Measurements from ENCODE around the gene ENOX2.

The ENOX2 gene

DNA sequence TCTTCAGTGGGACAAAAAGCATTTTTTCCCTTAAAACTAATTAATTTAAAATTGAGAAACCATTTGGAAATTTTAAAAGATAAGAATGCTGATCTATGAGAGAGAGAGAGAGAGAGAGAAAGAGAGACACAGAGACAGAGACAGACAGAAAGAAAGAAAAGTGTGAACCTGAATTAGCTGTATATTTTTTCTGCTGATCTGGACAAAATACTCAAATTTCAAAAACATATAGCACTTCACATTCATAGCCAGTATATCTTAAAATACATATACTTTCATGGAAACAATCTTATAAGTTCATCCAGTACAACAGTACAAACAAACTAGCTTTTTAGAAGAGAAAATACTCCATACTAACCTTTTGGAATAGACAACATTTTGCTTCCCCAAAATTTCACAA lies 18.4 kb downstream of the ENOX2 start:
- no peak for DNase-seq

DNA sequence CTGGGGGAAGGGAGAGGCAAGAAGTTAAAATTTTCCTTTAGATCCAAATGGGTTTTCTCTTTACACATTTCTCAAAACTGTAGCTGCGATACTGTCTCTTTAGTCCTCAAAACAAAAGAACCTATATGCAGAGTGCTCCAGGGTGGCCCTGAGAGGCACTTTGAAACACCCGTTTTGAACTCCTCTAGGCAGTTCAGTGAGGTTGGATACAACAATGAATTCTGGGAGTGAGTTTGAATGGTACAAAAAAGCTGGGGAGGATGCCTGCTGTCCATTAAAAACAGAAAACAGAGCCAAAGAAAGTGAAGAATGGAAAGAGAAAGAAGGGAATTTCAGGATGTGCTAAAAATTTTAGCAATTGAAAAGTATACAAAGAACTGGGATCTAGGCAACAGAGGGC lies 23.1 kb downstream of the ENOX2 start:
- no peak for DNase-seq

DNA sequence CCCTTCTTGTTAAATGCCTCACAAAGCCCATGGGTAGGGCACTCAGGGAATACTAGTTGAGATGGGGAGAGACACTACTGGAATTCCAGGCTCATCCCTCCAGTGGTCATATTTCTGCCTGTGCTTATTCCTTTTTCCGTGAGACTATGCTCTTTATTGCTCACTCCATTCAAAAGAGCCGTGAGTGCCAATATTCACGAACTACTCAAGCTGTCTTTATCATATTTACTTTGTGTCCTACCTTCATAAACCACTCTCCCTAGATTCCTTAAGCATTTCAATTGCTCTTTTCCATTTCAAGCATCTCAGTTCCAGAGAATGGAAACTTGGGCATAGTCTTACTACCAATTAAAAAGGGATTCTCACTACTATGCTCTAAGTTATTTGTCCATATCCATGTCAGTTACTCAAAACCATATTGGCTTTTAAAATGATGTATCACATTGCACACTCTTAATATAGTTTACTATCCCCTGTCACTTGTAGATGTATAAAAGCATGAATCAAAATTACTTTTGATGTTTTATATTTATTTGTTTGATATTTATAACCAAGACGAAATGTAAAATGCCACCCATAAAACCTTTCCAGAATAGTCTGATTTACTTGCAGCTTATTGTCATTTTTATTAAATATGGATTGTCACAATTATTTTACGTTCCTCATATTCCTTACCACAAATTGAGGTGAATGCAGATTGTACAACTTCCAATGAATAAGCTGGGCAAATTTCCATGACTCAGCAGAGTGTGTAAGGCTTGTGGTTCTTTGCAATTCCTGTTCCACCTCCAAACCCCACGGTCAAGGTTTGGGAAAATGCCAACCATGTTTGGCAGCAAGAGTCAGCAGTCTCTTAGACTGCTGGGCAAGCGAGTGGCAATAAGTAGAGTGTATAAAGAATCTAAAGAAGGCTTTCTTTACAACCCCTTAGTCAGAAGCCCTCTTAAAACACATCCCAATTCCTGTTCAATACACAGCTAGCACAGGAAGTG lies 24.4 kb downstream of the ENOX2 start:
- DNase-seq, result peak; percentile 91

DNA sequence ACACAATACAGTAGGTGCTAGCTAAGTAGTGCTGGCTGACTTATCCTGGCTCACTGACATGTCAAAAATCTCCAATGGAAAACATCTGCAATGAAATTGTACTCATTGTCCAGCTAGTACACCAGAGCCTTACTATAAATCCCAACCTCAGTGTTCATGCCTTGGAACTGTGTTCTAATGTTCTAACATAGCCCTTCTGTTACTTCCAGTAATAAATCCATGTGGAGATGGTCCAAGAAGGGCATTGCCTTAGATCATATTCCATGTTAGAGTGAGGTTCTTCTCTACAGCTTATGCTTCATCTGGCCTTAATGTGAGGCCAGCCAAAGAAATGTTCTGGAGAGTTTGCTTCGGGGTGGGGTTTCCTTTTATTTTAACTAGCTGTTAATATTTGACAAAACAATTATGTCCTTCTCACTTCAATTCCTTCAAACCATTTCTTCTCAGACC lies 25.1 kb downstream of the ENOX2 start:
- no peak for DNase-seq

DNA sequence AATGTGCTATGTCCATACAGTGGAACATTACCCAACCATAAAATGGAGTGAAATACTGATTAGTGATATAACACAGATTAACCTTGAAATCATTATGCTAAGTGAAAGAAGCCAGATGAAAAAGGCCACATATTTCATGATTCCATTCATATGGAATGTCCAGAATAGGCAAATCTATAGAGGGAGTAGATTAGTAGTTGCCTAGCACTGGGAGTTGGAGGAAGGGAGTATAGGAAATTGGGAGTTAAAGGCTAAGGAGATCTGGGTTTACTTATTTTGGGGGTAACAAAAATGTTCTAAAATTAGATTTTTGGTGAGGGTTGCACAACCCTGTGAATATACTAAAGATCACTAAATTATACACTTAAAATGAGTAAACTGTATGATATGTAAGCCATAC lies 26.8 kb downstream of the ENOX2 start:
- DNase-seq, result peak; percentile 50

DNA sequence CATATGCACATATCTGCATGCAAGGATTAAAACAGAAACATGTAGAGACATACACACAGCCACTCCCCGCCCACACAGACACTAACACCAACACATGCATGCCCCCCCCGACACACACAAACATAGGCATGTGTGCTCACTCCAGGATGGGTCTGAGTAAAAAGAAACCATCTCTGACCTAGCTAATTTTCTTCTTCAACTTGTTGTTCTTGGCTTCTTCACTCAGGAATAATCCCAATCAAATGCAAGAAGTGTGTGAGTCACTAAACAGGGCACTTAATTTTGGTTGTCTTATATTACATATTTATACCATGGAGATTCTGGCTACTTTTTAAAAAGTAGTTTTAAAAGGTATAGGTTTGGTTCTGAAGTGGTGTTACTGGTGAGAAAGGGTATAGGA lies 28.3 kb downstream of the ENOX2 start:
- peak; percentile 66 for DNase-seq

DNA sequence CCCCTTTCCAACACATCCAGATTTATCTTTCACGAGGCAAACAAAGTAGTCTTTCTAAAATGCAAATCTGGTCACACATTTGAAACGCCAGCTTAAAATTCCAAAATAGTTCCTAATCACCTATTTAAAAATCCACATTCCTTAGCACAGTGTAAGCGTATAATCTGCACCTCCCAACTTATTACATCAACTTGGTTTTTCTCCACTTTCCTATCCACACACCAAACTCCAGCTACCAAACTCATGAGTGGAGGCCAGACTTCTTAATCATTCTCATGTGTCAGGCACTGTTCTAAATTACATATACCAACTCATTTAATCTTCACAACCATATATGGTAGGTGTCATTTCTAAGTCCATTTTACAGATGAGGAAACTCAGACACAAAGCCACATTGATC lies 33.8 kb downstream of the ENOX2 start:
- DNase-seq, result peak; percentile 70

DNA sequence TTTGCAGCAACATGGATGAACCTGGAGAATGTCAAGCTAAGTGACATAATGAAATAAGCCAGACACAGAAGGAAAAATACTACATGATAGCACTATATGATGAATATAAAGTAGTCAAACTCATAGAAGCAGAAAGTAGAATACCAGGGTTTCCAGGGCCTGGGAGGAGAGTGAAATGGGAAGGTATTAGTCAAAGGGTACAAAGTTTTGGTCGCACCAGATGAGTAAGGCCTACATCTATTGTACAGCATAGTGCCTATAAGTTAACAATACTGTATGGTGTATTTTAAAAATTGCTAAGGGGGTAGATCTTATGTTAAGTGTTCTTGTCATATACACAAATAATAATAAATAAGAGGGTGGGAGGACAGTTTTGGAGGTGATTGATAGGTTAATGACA lies 41.5 kb downstream of the ENOX2 start:
- no peak for DNase-seq

DNA sequence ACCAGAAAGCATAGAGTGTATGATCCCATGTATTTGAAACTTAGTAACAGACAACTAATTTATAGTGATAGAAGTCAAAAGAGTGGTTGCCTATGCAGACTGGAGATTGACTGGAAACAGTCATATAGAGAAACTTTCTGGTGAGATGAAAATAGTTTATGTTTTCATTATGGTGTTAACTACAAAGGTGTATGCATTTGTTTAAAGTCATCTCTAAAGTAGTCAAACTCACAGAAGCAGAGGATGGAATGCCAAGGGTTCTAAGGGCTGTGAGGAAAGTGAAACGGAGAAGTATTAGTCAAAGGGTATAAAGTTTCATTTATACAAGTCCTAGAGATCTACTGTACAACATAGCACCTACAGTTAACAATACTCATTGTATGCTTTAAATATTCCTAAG lies 45.8 kb downstream of the ENOX2 start:
- DNase-seq, result no peak

DNA sequence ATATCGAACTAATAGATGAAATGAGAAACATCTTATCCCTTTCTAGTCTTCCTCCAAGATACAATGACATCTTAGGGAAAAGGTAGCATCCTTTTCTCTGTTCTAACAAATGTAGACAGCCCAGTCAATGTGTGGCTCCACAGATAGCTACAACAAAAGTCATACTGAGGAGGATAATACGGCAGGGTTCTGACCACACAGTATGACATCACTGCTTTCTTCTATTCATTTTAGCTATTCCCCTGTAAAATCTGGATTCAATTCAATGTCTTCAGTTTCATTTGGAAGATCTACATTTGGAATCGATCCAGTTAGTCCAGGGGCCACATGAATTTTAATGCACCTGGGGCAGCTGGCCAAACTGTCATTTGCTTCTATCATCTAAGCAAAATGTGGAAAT lies 51.4 kb downstream of the ENOX2 start:
- peak; percentile 2 for DNase-seq

DNA sequence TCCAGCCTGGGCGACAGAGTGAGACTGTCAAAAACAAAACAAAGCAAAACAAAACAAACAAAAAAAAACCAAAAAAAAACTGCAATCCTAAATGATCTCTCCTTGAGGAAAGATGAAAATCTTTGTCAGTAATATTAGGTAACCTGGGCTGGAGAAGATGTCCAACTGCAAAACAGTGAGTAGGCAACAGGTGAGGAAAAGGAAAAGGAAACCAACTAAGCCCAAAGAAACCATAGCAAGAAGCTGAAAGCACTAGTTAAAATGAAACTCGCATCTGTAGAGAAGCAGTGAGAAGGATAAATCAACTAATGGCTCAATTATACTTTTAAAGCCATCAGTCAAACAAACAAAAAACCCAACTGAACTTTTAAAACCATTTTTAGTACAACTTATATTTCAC lies 54.2 kb downstream of the ENOX2 start:
- no peak for DNase-seq

DNA sequence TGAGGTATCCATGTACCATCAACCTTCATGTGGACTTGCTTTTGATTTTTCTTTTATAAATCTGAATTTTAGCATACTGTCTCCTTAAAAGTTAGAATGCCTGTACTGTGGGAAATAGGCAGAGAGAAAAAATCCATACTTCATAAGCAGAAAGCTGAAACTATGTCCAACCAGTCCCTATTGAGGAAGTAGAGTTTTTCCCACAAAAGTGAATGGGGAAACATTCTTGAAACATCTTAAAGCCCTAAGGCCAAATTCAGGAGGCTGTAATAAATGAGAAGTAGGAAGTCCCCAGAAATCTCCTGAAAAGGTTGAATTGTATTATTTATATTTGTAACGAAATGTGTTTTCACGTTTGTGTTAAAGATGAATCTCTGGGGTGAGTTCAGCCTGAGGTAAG lies 56.3 kb downstream of the ENOX2 start:
- DNase-seq, result no peak

DNA sequence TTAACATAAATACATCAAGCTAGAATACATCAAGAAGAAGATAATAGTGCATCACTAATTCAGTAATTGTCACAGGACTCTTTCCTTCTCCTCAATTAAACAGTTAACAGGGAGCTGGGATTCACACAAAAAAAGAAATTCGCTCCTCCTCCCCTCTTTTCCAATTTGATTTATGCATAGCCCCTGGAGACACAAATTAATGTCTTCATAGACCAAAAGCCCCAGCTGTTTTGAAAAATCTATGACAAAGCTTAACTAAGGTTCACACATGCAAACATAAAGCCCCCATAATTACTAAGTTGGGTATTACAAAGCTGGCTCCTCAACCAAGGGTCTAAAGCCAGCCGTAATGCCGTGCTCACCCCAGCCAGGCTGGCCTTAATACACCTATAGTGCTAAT lies 61.2 kb downstream of the ENOX2 start:
- DNase-seq, result no peak

DNA sequence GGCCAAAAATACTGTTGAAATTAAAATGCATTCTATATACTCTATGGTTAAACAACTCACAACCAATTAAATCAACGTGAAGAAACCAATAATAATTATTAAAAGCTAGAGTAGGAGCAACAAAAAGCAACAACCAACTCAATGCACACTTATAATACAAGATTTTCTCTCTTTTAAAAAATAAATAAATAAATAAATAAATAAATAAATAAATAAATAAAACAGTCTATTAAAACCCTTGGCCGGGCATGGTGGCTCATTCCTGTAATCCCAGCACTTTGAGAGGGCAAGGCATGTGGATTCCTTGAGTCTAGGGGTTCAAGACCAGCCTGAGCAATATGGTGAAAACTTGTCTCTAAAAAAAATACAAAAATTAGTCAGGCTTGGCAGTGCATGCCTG lies 62.7 kb downstream of the ENOX2 start:
- no peak for DNase-seq

DNA sequence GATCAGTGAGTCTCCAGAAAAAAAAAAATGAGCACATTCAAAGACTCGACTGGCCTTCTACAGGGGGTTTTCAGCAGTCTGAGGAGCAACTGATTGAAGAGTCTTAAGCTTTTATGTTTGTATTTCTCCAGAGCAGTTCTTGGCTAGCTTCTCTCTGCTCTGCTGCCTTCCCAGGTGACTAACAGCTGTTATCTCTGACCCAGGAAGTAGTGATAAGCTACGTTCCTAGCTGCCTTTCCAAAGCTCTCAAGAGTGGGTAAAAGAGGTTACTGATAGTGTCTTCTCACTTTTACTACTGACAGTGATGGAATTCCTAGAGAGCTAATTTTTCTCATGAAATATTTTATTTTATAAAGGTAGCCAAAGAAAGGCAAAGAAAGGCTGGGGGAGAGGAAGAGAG lies 66.6 kb downstream of the ENOX2 start:
- DNase-seq, result no peak

DNA sequence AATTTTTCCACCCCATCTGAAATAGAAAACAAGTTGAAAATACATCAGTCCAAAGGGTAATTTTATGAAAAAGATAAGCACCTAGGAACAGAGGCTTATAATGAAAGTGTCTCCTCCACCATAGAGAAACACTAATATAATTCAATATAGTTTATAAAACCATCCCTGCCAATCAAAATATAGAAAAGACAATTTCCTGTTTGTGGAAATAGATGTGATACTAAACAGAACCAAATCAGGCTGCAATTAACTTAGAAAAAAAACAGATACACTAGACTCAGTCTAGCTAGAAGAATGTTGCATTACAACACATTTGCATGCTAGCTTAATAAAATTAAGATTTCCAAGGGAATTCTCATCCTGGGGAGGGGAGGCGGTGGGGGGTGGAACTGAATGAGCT lies 68.2 kb downstream of the ENOX2 start:
- DNase-seq, result no peak

DNA sequence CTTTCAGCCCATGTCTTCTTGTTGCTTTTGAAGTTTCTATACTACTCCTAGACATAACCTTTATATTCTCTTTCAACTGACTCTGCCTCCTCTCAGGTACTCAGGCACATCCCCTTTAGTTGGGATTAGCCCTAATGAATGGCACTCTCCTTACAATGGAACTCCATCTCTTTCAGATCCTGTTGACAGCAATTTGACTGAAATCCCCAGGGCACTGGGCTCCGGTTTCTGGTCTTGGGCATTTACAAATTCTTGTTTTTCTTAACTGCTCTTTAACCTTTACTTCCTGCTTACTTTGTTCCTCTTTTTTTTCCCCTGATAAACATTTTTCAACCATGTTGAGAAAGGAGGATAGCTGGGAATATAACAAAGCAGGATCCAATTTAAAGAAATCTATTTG lies 68.9 kb downstream of the ENOX2 start:
- DNase-seq, result no peak

DNA sequence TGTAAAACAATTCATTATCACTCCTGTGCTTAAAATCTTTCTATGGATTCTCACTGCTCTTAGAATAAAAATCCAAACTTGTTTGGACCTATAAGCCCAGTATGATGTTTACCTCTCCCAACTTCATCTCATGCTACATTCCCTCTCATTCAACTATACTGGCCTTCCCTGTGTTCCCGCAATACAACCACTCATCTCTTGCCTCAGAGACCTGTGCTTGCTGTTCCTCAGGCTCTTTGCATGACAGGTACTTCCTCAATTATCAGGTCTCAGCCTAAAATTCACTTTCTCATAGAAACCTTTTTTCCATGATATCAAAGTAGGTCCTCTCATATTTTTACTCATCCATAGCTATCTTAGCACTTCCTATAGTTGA lies 71.7 kb downstream of the ENOX2 start:
- no peak for DNase-seq

DNA sequence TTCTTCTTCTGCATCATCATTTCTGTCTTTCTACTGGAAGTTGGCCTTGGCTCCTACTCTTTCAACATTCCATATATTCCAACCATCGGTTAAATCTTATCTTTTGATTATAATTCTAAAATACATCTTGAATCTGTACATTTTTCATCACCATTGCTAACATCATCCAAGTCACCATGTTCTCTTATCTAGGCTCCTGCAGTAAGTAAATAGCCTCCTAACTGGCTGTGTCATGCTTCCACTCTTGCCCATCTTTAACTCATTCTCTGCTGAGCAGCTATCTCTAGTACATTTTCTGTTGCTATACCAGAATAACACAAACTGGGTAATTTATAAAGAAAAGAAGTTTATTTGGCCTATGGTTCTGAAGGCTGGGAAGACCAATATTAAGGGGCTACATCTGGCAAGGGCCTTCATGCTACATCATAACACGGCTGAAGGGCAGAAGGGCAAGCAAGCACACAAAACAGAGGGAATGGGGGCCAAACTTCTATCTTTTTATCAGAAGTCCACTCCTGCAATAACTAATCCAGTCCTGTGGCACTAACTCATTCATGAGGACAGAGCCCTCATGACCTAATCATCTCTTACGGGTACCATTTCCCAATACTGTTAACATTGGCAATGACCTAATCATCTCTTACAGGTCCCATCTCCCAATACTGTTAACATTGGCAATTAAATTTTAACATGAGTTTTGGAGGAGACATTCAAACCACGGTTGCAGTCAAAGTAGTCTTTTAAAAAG lies 72.2 kb downstream of the ENOX2 start:
- DNase-seq, result no peak

DNA sequence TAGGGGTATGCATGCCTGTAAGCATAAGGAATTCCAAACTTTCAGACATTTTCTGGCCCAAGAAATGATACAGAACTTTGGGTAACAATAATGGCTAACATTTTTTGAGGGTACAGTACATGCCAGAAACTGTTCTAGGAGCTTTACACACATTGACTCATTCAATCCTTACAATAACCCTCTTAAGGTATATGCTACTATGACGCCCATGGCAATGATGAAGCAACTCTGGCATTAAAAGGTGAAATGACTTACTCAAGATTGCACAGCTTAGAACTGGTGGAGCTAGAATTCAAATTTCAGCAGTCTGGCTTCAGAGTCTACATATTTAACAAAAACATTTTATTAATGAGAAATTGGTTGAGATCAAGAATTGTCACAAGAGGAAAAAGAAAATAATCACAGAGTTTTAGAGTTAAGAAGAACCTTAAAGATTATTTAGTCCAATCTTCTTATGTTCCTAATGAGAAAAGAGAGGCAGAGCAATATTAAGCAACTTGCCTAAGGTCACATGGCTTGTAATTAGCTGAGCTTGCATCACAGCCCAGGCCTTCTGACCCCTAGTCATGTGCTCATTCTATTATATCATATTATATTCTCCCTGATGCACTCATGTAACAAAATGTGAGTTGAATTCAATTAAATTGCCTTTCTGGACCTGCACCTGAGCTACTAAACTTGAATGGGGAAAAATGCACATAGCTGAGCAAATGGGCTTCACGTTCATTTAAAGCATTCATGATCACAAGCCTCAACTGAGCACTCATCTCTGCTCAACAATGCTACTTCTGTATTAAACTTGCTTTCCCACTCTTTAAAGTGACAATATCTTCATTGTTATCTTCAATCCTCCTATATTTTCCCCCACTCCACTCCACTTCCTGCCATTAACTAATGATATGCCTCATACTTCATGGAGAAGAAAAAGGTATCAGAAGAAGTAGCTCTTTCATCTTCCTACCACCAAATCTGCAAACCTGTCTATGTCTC lies 73.2 kb downstream of the ENOX2 start:
- DNase-seq, result peak; percentile 0

DNA sequence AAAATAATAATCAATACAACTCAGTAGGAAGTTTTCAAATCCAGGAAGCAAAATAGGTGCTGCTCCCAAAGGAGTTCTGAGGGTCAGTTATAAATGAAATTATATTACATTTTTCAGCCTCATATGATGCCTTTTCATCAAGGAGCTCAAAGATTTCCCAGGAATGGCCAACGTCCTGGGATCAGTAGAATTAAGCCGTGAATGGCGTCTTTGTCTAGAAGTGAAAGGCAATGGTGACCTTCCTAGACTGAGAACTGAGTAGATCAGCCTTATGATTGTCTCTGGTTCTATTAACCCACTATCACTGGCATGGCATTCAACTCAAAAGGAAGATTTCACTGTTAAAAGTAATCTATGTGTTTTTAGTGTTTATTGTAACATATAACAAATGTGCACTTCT lies 74.4 kb downstream of the ENOX2 start:
- no peak for DNase-seq

DNA sequence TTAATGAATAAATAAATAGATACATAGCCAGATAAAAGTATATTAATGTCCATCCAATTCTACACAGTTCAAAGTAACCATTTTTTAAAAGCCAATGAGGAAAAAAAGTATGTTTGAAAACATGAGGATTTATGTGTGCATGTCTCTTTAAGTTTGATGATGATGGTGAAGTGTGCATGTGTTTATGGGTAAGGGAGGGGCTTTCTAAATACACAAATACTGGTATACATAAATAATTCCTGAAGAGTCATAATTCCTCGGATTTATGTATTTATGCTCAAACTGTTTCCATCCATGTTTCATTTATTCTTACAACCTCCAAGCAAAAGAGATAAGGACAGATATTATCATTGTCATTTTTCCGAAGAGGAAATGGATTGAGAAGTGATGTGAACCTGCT lies 75.4 kb downstream of the ENOX2 start:
- no peak for DNase-seq

DNA sequence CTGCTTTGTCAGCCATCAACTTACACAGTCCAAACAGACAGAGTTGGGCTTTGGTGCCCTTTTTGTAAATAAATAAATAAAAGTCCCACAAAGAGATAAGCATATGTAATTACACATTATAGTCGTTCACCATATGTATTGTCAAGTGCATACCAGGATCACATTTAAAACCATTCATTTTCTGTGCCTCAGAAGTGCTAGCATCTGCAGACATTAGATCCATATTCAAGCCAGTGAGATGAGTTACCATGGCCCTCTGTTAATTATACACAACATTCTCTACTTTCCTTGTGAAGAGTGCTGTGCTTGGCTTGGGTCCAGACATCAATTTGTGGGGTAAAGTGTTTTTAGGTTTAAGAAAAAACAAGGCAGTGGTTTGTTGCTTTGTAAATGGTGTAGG lies 76.8 kb downstream of the ENOX2 start:
- DNase-seq, result no peak
